Adrenal gland (tissue), 5 donors: Measurements from ENCODE around the gene RPS6KB1.

Experiments used
- CTCF ChIP-seq, 6 experiments: fragments of 450-650 bp in 4 of 6; fragments of 200-600 bp in 2 of 6; sonication (generic) in 1 of 6; IDR thresholded peaks; 1 replicate in 5 of 6; 2 replicates in 1 of 6; pipeline versions ENCODE4 v1.5.1 to v1.8.0; 2016 to 2021; ENCODE audit warnings: antibody characterized with exemption in 6 of 6, mild to moderate bottlenecking in 2 of 6, moderate library complexity in 1 of 6
- POLR2A ChIP-seq, 2 donors: fragments of 450-650 bp; IDR thresholded peaks; one replicate each; pipeline ENCODE4 v1.6.1; 2017; ENCODE audit warnings: antibody characterized with exemption in 2 of 2, mild to moderate bottlenecking in 2 of 2, moderate library complexity in 1 of 2
- donor health status: DM: no; HTN: no; CAD: no.

GRCh38 chr17:59890720-59891119 is 2.2 kb upstream of the RPS6KB1 start:
- TF ChIP-seq CTCF (IDR thresholded peaks at IDR 0.05) (no peak), POLR2A (IDR thresholded peaks at IDR 0.05) (no peak)
